Osteoblast (primary cell): ENCODE results near the gene SLC16A9. TPM values are rescaled to one million over a fixed set of nuclear protein-coding genes. Genes with fewer than 3 reads are reported as not detected.
A peak's percentile ranks its signal among the peaks of the same experiment; 100 is the strongest.

ENCODE experiments used
- DNase-seq: peaks from one replicate; pipeline ENCODE4 v3.0.0; 2011; ENCODE audit warnings: low spot score, mixed read lengths; ENCODE audit not compliant: insufficient read length; ENCODE audit errors: missing footprints
- H2AFZ ChIP-seq: 2 replicates; pipeline ENCODE4 v1.6.0; 2011; ENCODE audit warnings: mild to moderate bottlenecking, low read length
- H3K27ac ChIP-seq: 2 replicates; pipeline ENCODE4 v1.5.1; 2011; ENCODE audit warnings: mild to moderate bottlenecking, low read depth, low read length, moderate library complexity
- H3K27me3 ChIP-seq: 2 replicates; pipeline ENCODE4 v1.6.0; 2012; ENCODE audit warnings: mild to moderate bottlenecking, control low read depth, inconsistent platforms, low read length, moderate library complexity; ENCODE audit not compliant: insufficient read depth
- H3K36me3 ChIP-seq: 2 replicates; pipeline ENCODE4 v1.5.1; 2011; ENCODE audit warnings: mild to moderate bottlenecking, low read length, control low read depth, moderate library complexity; ENCODE audit not compliant: insufficient read depth
- H3K4me1 ChIP-seq: 2 replicates; pipeline ENCODE4 v1.5.1; 2011; ENCODE audit warnings: mild to moderate bottlenecking, low read length, control low read depth, moderate library complexity; ENCODE audit not compliant: insufficient read depth
- H3K4me2 ChIP-seq: 2 replicates; pipeline ENCODE4 v1.6.0; 2011; ENCODE audit warnings: mild to moderate bottlenecking, low read length; ENCODE audit not compliant: insufficient read depth
- H3K4me3 ChIP-seq: fragments of 200-600 bp; sonication (generic); 3 replicates; pipeline ENCODE4 v1.5.1; 2012; ENCODE audit warnings: mild to moderate bottlenecking, low read length, inconsistent platforms; ENCODE audit not compliant: insufficient read depth
- H3K79me2 ChIP-seq: 2 replicates; pipeline ENCODE4 v1.6.0; 2012; ENCODE audit warnings: mild to moderate bottlenecking, low read length, control low read depth, inconsistent platforms; ENCODE audit not compliant: insufficient read depth
- H3K9me3 ChIP-seq: 2 replicates; pipeline ENCODE4 v1.5.1; 2011; ENCODE audit warnings: low read depth, low read length, control low read depth
- H4K20me1 ChIP-seq: 2 replicates; pipeline ENCODE4 v1.6.0; 2012; ENCODE audit warnings: mild to moderate bottlenecking, low read length, control low read depth; ENCODE audit not compliant: insufficient read depth
- CTCF ChIP-seq: IDR thresholded peaks from 2 replicates; pipeline ENCODE4 v1.5.1; 2011; ENCODE audit warnings: mild to moderate bottlenecking, low read depth, low read length, moderate library complexity; ENCODE audit errors: extremely low read depth
- total RNA-seq: library from RNA; depleted of rRNA; stranded (reverse); fragments of >200 nt; gene quantifications from 2 replicates; pipeline ENCODE4 v1.2.3, GENCODE V29; 2012

The SLC16A9 gene
- total RNA-seq, 1 donor, result 0.72 TPM

GRCh38 chr10:59675812-59676211 lies 33.8 kb downstream of the SLC16A9 start:
- Histone ChIP-seq H3K4me1 (peaks cover 9% of the 10 kb centered on the region), H3K4me2 (no peak overlapping the region), H4K20me1 (no peaks in the 10 kb centered on the region), H2AFZ (no peak overlapping the region), H3K79me2 (no peaks in the 10 kb centered on the region), H3K27ac (no peak overlapping the region), H3K9me3 (no peaks in the 10 kb centered on the region), H3K27me3 (no peaks in the 10 kb centered on the region), H3K36me3 (no peaks in the 10 kb centered on the region), H3K4me3 (no peak overlapping the region)
- no peak for DNase-seq
- no peak for TF ChIP-seq CTCF

- no peak overlapping the region for H3K4me2 ChIP-seq
- H3K27ac ChIP-seq, result no peak overlapping the region
- H3K9me3 ChIP-seq, result no peaks in the 10 kb centered on the region
- no peaks in the 10 kb centered on the region for H3K79me2 ChIP-seq
- H3K4me3 ChIP-seq, result no peak overlapping the region
- no peak for TF ChIP-seq CTCF
- DNase-seq, result no peak
- H2AFZ ChIP-seq, result peak overlapping the region; percentile 40
- no peaks in the 10 kb centered on the region for H3K36me3 ChIP-seq
- H3K4me1 ChIP-seq, result peaks cover 9% of the 10 kb centered on the region
- H3K27me3 ChIP-seq, result no peaks in the 10 kb centered on the region
- H4K20me1 ChIP-seq, result no peaks in the 10 kb centered on the region
These were observed 35.3 kb downstream of the SLC16A9 start for GRCh38 chr10:59674215-59674836.

- TF ChIP-seq CTCF, result no peak
- H3K27ac ChIP-seq, result no peak overlapping the region
These were observed 37.3 kb downstream of the SLC16A9 start for GRCh38 chr10:59672150-59672875.

GRCh38 chr10:59670269-59670668 lies 39.4 kb downstream of the SLC16A9 start:
- H3K9me3 ChIP-seq, result no peaks in the 10 kb centered on the region
- no peaks in the 10 kb centered on the region for H4K20me1 ChIP-seq
- TF ChIP-seq CTCF, result no peak
- H2AFZ ChIP-seq, result peak overlapping the region; percentile 14
- no peaks in the 10 kb centered on the region for H3K79me2 ChIP-seq
- H3K27me3 ChIP-seq, result no peaks in the 10 kb centered on the region
- no peaks in the 10 kb centered on the region for H3K36me3 ChIP-seq
- H3K4me1 ChIP-seq, result peaks cover 4% of the 10 kb centered on the region
- H3K4me3 ChIP-seq, result no peak overlapping the region
- no peak overlapping the region for H3K4me2 ChIP-seq
- DNase-seq, result no peak
- H3K27ac ChIP-seq, result no peak overlapping the region

More at GRCh38 chr10:59672150-59672875, 37.3 kb downstream of the SLC16A9 start:
- Histone ChIP-seq H3K79me2 (no peaks in the 10 kb centered on the region), H3K9me3 (no peaks in the 10 kb centered on the region), H3K4me3 (no peak overlapping the region), H3K4me1 (peaks cover 4% of the 10 kb centered on the region), H4K20me1 (no peaks in the 10 kb centered on the region), H2AFZ (no peak overlapping the region), H3K4me2 (no peak overlapping the region), H3K36me3 (no peaks in the 10 kb centered on the region), H3K27me3 (no peaks in the 10 kb centered on the region)
- DNase-seq, result no peak
